GM21529 (cell line): ENCODE results near the gene CISD1.

Experiments
- ATAC-seq: cut with Tn5 transposase; IDR thresholded peaks from one replicate; pipeline ENCODE4 v1.9.1; 2021; ENCODE audit not compliant: unreplicated experiment

The CISD1 gene

GRCh38 chr10:58305821-58306220, 36.9 kb downstream of the CISD1 start:
- no peak for ATAC-seq

GRCh38 chr10:58307676-58308075, 38.7 kb downstream of the CISD1 start:
- no peak for ATAC-seq

DNA sequence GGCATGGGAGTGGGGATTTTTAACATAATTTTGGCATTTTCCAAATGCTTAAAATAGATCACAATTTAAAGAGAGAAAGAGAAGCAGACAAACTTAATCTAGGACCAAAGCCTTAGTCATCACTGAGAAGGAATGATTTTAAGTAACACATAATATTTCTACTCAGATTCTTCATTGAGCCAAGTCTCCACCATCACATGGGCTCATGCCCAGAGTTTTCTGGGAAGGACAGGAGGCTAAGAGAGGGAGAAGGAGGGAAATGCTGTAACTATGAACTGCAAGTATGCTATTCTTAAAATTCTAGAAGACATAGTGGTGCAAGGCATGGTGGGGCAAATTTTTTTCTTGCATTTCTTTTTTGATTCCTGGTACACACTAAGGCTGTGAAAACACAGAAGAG, 42.1 kb downstream of the CISD1 start:
- no peak for ATAC-seq

DNA sequence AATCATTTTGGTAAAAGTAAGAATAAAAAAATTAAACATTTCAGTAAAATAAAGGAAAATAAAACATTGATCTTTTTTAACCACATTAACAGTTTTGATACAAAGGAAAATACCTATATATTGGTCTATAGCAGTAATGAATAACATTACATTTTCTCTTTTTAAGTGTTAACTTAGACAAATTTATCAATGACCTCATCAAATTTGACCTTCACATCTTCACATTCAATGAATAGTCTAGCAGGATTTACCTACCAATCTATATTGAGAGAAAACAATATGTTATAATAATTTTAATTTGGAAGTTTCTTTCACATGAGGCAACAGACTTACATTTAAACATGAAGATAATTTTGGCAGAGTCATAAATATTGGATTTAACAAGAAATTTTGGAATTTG, 47.9 kb downstream of the CISD1 start:
- no peak for ATAC-seq

DNA sequence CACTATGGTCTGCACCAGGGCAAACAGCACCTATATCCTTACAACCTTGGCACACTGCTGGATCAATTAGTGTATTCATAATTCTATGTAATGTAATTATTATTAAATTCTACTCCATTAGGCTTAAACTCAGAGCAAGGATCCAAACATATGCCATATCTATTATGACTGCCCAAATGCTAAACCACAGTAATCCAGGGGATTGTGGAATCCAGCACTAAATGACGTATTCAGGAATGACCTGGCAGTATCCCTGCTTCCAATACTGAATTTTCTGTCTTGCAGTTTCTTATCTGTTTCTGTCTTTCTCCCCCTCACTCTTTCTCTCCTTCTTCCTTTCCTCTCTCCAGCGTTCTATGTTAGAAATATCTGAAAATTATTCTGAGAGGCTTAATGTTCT, 49.4 kb downstream of the CISD1 start:
- no peak for ATAC-seq

DNA sequence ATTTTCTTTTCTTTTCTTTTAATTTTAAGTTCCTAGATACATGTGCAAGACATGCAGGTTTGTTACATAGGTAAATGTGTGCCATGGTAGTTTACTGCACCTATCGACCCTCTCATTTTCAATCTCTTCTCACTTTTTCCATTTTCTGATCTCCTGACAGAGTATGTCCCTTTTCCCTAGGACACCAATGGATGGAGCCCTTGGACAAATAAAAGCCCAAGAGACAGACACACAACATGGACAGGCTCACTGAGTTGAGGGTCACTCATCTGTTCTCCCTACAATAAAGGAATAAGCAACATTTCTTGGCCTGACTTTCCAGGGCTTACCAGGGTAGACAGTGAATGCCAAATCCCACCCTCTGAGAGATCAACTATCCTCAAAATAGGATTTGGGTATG, 50.6 kb downstream of the CISD1 start:
- no peak for ATAC-seq

DNA sequence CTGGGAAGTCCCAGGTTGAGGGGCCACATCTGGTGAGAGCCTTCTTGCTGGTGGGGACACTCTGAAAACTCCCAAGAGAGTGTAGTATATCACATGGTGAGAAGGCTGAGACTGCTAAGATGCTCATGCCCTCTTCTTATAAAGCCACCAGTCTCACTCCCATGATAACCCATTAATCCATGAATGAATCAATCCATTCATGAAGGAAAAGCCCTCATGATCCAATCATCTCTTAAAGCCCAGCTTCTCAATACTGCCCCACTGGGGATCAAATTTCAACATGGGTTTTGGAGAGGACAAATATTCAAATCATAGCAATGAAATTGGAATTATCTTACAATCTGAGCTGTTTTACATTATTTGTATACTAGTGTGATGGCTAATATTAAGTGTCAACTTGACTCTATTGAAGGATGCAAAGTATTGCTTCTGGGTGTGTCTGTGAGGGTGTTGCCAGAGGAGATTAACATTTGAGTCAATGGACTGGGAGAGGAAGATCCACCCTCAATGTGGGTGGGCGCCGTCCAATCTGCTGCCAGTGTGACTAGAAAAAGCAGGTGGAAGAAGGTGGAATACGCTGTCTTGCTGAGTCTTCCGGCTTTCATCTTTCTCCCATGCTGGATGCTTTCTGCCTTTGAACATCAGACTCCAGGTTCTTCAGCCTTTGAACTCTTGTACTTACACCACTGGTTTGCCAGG, 51.5 kb downstream of the CISD1 start:
- no peak for ATAC-seq

DNA sequence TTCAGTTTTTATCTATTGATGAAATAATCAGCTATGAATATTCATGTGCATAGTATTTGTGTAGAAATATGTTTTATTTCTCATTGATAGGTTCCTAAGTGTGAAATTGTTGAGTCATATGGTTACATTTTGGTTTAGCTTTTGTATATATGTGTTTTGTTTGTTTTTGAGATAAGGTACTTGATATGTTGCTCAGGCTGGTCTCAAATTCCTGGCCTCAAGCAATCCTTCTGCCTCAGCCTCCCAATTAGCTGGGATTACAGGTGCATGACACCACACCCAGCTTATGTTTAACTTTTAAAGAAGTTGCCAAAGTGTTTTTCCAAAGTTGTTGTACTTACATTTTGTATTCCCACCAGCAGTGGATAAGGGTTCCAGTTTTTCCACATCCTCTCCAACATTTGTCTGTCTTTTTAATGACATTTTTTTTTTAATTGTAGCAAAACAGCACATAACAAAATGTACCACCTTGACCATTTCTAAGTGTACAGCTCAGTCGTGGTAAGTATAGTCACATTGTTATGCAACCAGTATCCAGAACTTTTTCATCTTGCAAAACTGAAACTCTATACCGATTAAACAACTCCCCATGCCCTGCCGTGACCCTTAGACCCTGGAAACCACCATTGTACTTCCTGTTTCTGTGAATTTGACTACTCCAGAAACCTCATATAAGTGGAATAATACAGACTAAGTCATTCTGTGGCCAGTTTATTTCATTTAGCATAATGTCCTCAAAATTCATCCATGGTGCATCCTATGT, 53.3 kb downstream of the CISD1 start:
- peak; percentile 77 for ATAC-seq

DNA sequence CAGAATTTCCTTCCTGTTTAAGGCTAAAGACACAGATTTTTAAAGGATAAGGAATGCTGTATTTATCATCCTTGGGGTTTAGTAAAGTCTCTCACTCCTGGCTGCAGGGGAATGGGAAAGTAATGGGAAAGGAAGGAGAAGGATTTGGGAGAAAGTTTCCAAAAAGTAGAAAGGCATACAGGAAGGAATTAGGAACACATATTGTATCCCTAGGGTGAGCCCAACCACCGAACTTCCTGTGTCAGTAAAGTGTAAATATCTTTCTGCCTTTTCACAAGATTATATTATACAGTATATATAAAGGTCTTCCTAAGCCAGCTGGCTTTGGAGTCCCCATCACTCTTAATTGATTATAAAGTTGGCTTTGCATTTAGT, 53.9 kb downstream of the CISD1 start:
- ATAC-seq, result no peak

DNA sequence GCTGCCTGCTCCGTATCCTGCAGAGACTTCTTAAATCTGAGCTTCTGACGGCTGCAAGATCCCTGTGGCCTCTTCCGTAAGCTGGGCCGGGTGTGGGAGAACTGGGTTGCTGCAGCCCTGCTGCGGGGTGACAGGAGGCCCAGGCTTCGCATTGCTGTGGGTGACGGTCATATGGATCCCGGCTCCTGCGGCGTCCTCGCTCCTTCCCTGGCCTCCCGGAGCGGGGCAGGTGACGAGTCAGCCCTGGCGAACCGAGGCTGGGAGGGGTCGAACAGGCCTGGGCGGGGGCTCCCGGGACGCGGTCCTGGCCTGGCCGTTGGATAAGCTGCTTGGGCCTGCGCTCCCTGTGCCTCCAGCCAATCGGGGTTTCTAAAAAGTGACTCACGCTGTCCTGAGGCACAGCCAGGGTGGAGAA, 58.0 kb downstream of the CISD1 start:
- ATAC-seq, result no peak

DNA sequence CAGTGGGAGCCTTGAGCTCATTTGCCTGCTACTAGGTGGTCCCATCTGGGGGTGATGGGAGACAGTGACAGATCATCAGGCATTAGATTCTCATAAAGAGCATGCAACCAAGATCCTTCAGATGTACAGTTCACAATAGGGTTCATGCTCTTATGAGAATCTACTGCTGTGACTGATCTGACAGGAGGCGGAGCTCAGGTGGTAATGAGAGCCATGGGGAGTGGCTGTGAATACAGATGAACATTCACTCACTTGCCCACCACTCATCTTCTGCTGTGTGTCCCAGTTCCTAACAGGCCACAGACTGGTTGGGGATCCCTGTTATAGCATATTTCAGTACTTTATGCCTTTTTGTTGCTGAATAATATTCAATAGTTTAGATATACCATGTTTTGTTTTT, 59.3 kb downstream of the CISD1 start:
- no peak for ATAC-seq

GRCh38 chr10:58330431-58330830, 61.5 kb downstream of the CISD1 start:
- no peak for ATAC-seq

GRCh38 chr10:58331646-58332045, 62.7 kb downstream of the CISD1 start:
- ATAC-seq, result no peak

DNA sequence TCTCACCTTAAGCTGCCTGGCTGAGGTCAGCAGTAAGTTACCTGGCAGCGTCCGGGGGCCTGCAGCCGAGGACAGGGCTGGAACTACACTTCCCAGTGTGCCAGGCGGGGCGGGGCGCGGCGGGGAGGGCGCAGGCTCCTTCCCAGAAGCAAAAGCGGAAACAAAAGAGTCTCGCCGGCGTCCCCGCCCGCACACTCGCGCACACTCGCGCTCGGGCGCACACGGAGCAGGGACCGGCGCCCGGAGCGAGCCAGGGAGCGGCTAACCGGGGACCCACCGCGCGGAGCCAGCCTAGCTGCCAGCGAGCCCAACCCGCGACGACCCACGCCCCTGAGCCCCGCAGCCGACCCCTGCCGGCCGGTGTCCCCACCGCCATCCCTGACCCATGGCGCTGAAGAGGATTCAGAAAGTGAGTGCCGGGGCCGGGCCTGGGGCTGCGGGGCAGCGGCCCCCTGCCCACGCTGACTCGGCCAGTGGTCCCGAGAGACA, 65.9 kb downstream of the CISD1 start, which contains the start of gene UBE2D1:
UBE2D1 (plus strand) TSS at position 190 of the 489 bp plus-strand sequence; CDS start at position 386, 196 bp downstream.
- peak; percentile 98 for ATAC-seq

GRCh38 chr10:58335306-58336005, 66.5 kb downstream of the CISD1 start:
- ATAC-seq, result peak; percentile 55

DNA sequence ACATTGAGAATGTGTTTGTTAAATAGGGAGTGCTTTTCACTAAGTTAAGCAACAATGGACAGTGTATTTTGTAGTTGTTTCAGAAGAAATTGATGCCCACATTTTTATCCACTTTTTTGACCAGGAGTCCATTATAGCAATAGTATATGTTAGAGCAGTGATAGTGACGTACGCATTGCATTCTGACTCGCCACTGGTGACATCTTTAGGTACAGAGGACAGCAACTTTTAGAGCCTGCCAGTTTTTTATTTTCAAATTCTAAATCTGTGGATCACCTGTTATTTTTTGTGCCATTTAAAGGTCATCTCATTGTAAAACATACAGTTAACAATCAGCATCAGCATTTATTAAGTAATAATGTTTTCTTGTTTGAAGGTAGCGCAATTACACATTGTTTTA, 67.3 kb downstream of the CISD1 start:
- ATAC-seq, result no peak
